ENCODE results near the gene FAF1.
"Not testable (repeated sequence)": the region's sequence is repeated elsewhere in the genome, so short reads cannot be mapped to it uniquely, and the experiment has no call there.

The FAF1 gene

DNA sequence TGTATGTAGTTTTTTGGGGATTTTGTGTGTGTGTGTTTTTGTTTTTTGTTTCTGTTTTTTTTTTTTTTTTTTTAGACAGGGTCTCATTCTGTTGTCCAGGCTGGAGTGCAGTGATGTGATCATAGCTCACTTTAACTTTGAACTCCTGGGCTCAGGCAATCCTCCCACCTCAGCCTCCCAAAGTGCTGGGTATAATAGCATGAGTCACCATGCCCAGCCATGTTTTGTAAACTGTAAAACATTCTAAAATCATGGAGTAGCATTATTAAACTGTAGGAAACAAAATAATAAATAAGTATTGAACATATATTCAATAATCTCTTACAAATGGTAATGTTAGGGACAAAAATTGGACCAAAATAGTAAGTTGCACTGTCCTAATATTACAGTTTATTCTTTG, 124.0 kb downstream of the FAF1 start:
- DNase-seq: no peak

DNA sequence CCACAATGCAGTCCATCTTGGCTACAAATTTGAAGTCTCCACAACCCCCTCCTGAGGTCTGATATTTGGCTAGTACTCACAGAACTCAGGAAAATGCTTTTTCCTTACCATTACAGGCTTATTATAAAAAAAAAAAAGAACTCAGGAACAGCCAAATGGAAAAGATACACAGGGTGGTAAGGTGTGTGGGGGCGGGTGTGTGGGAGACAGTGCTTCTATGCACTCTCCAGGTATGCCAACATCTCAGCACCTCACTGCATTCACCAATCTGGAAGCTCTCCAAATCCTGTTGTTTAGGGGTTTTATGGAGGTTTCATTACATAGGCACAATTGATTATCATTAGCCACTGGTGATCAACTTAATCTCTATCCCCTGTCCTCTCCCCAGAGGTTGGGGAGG, 126.9 kb downstream of the FAF1 start:
- DNase-seq: no peak

DNA sequence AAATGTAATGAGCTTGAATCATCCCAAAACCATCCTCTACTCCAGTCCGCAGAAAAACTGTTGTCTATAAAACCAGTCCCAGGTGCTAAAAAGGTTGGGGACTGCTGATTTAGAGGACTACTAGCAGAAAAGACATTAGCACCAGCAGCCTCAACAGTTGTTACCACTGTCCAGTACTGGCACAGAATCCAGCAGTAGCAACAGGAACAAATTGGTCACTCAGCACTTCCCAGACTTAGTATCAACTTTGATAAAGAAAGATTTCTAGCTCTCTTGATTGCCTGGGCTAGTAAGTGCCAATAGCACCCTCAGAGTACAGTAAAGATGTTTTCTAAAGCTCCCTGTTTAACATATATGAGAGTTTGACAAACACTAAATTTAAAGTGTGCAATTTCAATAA, 127.9 kb downstream of the FAF1 start:
- no peak for DNase-seq

DNA sequence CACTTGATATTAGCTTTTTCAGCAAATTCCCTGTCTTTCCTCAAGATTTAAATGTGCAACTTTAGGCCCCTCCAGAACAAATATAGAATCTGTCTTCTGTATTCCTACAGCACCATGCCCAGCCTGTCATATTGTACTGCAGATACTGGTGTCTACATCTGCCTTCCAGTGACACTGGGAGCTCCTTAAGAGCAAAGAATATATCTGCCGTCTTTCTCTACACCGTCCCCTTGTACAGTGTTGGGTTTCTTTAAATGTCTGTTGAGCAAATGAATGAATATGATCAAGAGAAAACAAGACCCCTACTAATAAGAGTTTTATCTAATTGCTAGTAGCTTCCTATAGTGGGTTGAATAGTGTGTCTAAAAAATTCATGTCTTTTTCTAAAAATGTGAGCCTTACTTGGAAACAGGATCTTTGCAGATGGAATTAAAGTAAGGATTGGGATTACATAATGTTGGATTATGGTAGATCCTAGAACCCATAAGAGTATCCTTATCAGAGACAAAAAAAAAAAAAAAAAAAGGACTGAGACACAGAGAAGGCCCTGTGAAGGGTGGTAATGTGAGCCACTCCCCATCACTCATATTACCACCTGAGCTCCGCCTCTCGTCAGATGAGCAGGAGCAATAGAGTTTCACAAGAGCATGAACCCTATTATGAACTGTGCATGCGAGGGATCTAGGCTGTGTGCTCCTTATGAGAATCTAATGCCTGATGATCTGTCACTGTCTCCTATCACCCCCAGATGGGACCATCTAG, 128.6 kb downstream of the FAF1 start:
- no peak for DNase-seq

DNA sequence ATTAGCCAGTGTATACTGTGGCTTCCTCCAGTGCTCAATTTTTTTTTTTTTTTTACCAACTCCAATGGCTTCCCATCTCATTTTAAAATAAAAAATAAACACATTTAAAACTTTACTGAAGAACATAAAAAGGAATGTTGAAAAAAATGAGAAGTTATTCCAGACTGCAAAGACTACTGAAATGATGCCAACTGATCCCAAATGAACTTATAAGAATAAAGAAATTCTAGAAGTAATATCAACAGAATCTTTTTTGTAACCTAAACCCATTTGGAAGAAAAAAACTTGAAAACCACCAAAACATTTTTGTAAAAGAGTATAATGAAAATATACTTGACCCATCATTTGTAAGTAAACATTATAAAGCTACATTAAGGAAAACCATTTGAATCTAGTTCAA, 129.4 kb downstream of the FAF1 start:
- no peak for DNase-seq

DNA sequence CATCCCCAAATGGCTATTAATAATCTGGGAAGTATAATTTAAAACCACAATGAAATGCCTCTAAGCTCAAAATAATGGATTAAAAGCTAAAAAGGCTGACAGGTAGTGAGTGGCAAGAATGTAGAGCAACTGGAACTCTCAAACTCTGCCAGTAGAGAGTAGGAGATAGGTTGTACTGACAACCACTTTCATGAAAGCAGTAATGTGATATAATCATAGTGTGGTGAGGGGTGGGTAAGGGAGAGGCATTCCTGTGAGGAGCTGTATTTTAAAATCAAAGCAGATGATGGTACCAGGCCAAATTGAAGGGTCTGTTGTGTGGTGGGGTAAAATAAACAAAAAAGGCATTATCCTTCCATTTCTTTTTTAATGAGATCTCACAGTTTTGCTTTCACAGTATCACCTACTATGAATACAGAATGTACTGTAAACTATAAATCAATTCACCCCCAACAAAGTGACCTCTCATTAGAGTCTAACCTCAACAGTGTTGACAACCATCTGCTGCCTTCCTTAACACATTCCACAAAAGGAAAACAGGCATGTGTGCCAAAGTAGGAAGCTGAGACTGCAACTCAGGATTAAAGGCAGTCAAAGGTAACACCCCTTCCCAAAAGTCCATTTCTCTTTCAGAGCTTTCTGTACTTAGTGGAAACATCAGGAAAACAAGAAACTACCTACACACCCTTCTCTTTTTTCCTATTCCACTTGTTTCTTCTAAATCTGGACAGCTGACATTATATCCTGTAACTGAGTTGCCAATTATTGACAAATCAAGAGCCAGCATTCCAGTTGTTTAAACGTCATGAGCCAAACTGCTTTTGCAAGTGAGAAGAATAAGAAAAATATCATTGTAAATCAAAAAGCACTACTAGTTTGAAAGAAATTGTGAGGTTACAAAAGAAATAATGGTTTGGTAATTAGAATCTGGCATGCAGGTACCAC, 130.8 kb downstream of the FAF1 start:
- no peak for DNase-seq

DNA sequence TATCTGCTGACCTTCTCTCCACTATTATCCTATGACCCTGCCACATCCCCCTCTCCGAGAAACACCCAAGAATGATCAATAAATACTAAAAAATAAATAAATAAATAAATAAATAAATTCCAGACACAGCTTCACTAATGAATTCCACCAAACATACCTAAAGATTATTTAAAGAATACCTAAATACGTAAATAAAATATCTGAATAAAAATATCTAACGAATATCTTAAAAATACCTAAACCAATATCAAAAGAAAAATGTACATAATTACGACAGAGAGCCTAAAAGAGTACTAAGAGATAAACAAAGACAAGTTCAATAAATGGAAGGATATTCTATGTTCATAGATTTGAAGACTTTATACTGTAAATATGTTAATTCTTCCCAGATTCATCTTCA, 132.5 kb downstream of the FAF1 start:
- no peak for DNase-seq

DNA sequence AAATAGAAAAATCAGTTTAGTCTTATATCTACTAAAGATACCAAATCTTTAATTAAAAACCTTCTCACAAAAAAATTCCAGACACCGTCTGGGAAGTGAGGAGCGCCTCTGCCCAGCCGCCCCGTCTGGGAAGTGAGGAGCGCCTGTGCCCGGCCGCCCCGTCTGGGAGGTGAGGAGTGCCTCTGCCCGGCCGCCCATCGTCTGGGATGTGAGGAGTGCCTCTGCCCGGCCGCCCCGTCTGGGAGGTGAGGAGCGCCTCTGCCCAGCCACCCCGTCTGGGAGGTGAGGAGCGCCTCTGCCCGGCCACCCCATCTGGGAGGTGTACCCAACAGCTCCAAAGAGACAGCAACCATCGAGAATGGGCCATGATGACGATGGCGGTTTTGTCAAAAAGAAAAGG, 133.3 kb downstream of the FAF1 start:
- not testable (repeated sequence) for DNase-seq

DNA sequence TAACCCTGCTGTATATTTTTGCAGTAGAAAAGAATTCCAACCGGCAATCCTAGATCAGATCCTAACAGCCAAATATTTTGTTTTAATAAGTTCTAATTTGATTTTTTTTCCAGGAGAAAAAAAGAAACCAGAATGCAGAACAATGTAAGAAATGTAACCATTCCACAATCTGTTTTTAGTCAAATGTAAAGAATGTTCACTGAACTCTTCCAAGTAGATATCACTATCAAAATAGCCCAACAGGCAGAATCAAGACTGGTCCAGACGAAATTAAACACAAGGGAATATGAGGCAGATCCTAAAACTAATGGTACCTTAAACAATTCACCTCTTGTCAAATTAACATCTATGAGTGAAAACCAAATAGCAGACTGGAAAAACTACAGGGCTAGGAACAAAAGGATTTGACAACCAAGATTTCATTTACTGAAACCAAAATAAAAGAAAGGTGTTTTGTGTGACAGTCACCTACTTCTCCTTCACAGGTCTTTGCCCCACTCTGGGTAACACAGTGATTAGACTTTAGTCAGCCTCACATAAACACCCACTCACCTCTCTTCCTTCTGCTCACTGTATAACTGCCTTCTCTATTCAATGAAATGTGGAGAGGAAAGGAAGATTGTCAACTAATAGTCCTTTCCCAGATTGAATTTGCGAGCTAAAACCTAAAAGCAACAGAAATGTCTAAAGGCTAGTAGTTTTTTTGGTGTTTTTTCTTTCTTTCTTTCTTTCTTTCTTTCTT, 137.9 kb downstream of the FAF1 start:
- DNase-seq: no peak

DNA sequence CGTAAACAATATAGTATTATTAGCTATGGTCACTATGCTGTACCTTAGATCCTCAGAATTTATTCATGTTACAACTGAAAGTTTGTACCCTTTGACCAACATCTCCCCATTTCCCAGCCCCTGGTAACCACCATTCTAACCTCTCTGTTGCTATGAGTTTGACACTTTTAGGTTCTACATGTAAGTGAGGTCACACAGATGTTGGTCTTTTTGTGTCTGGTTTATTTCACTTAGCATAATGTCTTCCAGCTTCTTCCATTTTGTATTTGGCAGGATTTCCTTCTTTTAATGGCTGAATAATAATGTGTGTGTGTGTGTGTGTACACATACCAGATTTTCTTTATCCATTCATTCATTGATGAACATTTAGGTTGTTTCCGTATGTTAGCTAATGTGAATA, 139.5 kb downstream of the FAF1 start:
- no peak for DNase-seq

DNA sequence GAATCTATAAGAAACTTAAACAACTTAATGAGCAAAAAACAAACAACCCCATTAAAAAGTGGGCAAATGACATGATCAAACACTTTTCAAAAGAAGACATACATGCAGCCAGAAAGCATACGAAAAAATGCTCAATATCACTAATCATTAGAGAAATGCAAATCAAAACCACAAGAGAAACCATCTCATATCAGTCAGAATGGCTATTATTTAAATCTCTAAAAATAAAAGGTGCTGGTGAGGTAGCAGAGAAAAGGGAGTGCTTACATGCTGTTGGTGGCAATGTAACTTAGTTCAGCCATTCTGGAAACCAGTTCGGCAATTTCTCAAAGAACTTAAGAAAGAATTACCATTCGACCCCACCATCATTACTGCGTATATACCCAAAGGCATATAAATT, 147.7 kb downstream of the FAF1 start:
- no peak for DNase-seq

DNA sequence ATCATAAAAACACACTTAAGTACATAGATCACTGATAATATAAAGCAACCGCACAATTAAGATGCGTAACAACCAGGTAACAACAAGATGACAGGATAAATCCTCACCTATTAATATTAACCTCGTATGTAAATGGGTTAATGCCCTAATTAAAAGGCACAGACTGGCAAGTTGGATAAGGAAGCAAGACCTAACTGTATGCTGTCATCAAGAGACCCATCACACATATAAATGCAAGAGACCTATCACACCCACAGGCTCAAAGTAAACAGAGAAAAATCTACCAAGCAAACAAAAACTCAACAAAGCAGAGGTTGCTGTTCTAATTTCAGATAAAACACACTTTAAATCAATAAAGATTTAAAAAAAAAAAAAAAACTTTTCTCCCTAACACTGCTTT, 151.8 kb downstream of the FAF1 start:
- no peak for DNase-seq

DNA sequence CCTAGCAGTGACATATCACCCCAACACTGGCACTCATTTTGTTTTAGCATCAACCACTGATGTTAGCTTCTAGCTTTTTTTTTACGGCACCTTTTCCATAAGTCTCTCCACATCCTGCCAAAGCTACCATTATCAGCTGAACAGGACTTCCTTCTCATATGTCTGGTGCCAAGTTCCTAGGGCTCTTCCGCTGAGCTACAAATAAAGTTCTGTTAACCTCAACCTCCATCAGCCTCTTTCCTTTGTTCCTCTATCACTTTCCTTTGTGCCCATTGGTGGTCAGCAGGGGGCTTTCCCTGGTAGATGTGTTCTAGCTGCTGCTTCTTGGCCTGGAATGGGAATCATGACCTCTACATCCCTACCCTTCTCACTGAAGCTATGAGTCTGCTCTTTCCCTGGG, 163.8 kb downstream of the FAF1 start:
- no peak for DNase-seq

DNA sequence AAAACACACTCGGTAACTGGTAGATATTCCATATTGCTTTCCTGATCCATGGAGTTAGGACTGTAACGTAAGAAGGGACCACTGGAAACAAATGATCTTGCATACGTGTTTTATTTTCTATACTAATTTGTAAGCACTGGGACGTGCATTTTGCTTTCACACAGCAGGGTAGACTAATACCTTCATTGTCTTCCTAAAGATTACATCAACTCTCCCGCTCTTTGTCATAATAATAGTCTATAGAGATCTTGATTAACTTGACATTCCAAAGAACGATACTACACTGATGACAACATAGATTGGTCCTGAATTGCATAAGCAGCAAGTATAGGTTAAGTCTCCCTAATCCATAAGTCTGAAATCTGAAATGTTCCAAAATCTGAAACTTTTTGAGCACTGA, 166.5 kb downstream of the FAF1 start:
- DNase-seq: no peak

DNA sequence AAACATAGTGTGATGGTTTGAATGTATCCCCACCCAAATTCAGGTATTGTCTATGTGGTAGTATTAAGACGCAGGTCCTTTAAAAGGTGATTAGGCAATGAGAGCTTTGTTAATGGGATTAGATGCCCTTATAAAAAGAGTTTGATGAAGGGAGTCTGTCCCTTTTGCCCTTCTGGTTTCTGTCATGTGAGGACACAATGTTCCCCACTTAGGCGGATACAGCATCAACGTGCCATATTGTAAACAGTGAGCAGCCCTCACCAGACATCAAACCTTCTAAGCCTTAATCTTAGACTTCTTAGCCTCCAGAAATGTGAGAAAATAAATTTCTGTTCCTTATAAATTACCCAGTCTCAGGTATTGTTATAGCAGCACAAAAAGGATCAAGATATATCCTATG, 172.8 kb downstream of the FAF1 start:
- no peak for DNase-seq

DNA sequence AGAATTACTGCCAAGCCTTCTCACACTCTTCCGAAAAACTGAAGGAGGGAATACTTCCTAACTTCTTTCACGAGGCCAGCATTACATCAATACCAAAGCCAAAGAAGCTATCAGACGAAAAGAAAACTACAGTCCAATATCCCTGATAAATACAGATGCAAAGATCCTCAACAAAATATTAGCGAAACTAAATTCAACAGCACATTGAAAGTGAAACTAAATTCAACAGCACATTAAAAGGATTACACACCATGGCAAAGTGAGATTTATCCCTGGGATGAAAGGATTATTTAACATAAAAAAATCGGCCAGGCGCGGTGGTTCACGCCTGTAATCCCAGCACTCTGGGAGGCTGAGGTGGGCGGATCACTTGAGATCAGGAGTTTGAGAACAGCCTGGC, 176.8 kb downstream of the FAF1 start:
- DNase-seq: no peak

DNA sequence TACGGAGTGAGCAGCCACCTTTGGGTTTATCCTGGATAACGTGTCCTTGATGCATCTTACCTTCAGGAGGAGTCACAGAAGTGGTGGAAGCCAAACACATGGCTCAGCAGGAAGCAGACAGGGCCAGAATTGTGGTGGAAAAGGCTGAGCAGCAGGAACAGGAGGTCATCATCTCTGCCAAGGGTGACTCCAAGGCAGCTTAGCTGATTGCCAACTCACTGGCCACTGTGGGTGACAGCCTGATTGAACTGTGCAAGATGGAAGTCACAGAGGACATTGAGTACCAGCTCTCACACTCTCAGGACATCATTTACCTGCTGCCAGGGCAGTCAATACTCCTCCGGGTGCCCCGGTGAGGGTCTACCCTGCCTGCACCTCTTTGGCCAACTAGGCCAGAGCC, 179.3 kb downstream of the FAF1 start:
- no peak for DNase-seq

DNA sequence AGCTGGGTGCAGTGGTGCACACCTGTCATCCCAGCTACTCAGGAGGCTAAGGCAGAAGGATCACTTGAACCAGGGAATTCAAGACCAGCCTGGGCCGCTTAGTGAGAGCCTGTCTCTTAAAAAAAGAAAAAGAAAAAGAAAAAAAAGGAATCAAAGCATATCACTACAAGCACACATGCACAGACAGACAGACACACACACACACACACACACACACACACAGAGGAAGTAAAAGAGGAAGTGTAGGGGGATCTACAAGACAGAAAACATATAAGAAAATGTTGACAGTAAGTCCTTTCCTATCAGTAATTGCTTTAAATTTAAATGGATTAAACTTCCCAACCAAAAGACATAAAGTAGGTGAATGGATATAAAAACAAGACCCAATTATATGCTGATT, 180.3 kb downstream of the FAF1 start:
- no peak for DNase-seq

DNA sequence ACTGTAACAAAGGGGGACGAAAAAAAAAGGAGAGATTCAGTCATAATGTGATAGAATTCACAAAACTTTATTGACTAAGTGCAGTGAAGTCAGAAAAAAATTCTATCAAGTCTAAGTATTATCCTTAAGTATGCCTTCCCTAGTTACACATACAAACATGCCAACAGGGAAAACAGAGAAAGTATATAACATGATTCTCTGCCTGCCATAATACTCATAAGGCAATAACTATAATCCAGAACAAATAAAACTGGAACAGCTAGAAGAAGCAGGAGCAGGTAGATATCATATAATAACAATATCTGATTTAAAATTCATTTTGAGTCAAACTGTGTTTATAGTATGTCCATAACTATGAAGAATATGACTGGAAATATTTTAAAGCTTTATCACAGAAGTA, 184.3 kb downstream of the FAF1 start:
- DNase-seq: no peak

DNA sequence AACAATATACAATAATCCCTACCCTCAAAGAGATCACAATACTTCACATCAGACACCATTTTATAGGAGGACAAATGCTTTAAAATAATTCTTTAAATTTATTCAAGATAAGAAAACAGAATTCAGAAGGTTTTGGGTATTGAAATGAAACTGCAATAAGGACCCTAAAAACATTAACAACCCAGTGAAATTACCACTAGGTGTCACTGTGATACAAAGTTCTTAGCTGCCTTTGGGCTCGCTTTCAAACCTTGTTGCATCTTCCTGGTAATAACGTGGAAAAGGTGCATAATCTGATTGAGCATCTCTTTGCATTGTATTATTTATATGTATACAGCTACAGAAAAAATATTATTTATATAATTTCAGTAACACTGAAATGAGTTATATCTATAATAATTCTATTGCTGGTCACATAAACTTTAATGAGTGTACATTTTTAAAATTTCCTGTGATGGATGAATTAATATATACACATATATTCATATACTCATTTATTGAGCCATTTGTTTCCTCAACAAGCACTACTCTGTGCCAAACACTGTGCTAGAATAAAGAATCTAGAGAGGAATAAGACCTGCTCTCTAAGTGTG, 185.2 kb downstream of the FAF1 start:
- no peak for DNase-seq

DNA sequence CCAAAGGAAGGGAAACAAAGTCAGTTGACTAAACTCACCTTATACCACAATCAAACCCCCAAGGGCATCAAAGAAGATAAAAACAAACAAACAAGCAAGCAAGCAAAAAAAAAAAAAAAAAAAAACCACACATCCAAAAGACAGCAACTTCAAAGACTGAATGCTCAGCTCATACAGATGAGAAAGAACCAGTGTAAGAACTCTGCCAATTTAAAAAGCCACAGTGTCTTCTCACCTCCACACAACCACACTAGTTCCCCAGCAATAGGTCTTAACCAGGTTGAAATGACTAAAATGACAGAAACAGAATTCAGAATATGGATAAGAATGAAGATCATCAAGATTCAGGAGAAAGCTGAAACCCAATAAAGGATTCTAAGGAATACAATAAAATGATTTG, 193.4 kb downstream of the FAF1 start:
- DNase-seq: no peak

DNA sequence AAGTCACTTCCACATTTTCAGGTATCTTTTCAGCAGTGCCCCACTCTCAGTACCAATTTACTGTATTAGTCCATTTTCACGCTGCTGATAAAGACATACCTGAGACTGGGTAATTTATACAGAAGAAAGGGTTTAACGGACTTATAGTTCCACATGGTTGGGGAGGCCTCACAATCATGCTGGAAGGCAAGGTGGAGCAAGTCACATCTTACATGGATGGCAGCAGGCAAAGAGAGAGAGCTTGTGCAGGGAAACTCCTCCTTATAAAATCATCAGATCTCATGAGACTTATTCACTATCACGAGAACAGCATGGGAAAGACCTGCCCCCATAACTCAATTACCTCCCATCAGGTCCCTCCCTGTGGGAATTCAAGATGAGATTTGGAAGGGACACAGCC, 203.5 kb downstream of the FAF1 start:
- DNase-seq: not testable (repeated sequence)

DNA sequence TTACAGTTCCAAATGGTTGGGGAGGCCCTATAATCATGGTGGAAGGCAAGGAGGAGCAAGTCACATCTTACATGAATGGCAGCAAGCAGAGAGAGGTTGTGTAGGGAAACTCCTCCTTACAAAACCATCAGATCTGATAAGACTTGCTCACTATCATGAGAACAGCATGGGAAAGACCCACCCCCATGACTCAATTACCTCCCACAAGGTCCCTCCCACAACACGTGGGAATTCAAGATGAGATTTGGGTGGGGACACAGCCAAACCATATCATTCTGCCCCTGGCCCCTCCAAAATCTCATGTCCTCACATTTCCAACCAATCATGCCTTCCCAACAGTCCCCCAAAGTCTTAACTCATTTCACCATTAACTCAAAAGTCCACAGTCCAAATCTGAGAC, 205.3 kb downstream of the FAF1 start:
- DNase-seq: not testable (repeated sequence)
